Pancreas (tissue), 10 donors: Measurements from ENCODE around the gene ATF4. TPM values are rescaled to one million over a fixed set of nuclear protein-coding genes. Genes with fewer than 3 reads are reported as not detected.

Experiments used
- ATAC-seq, 4 donors: fragments of 200-7000 bp; cut with Tn5 transposase; one replicate each; pipeline versions ENCODE4 v1.8.0 to v1.9.1; 2020; ENCODE audit warnings: mild to moderate bottlenecking in 4 of 4, moderate library complexity in 4 of 4
- DNase-seq, 6 donors: peaks; one replicate each; pipeline ENCODE4 v3.0.0-alpha.2; 2020
- FAIRE-seq: peaks from 2 replicates; lab custom pipeline; 2012; peaks lifted over from hg19 to GRCh38; lab: Jason Lieb, UNC
- H3K27ac ChIP-seq, 4 donors: fragments of 200-600 bp; sonication (generic); 1 replicate in 3 of 4; 2 replicates in 1 of 4; pipeline versions ENCODE4 v1.5.0 to v1.8.0; 2020
- H3K27me3 ChIP-seq, 4 donors: fragments of 200-600 bp; one replicate each; pipeline ENCODE4 v1.8.0; 2021
- H3K36me3 ChIP-seq, 3 donors: fragments of 200-600 bp; sonication (generic) in 1 of 3; one replicate each; pipeline versions ENCODE4 v1.5.0 to v1.8.0; 2020 to 2021
- H3K4me1 ChIP-seq, 3 donors: fragments of 200-600 bp; one replicate each; pipeline ENCODE4 v1.8.0; 2021
- H3K4me3 ChIP-seq, 4 donors: fragments of 200-600 bp; sonication (generic) in 2 of 4; one replicate each; pipeline versions ENCODE4 v1.5.0 to v1.8.0; 2020 to 2021
- H3K9me3 ChIP-seq, 4 donors: fragments of 200-600 bp; one replicate each; pipeline ENCODE4 v1.8.0; 2021
- CTCF ChIP-seq, 4 donors: fragments of 200-600 bp; sonication (generic) in 3 of 4; IDR thresholded peaks; one replicate each; pipeline versions ENCODE4 v1.5.0 to v1.8.0; 2021; ENCODE audit warnings: antibody characterized with exemption in 4 of 4
- WGBS, 2 donors: extraction: QIAGEN DNeasy Blood & Tissue Kit; methylation state at CpG; one replicate each; pipeline ENCODE4 v1.1.7; 2013; 5-methylcytosine and 5-hydroxymethylcytosine counted together
- intact Hi-C, 3 donors: fragments of 100-400 bp; cut with DNase I; formaldehyde crosslinking; loops; one replicate each; pipeline versions ENCODE4 v1.11.1 to v1.14.2; 2022
- polyA plus RNA-seq, 2 donors: library from polyadenylated mRNA; stranded (reverse); fragments of 200-250 nt; gene quantifications; one replicate each; pipeline ENCODE4 v1.2.3, GENCODE V29; 2013
- total RNA-seq, 6 donors: library from RNA; stranded (reverse); fragmentation: NEBNext Ultra II Directional in 4 of 6; extraction: Animal tissue kit (Norgen Biotek cat#: 25700) in 4 of 6; gene quantifications; one replicate each; pipeline versions ENCODE4 v1.2.1 to v1.2.4, GENCODE V29; 2021 to 2023
- donor health status: healthy with polysubstance abuse.
- donor health status: DM: no; HTN: no; CAD: no; lungs with moderate emphysema.
- donor health status: DM: no; HTN: no; CAD: no.
- donor health status: control.
- donor health status: control.
- donor health status: Bipolar disorder and iron deficiency.
- donor health status: DM: yes; HTN: yes; CAD: no.
- donor health status: DM: no; HTN: no; CAD: no.
- donor health status: DM: no; HTN: no; CAD: no.
- donor health status: DM: yes; HTN: yes; CAD: no.

Gene ATF4
- total and polyA plus RNA-seq, 8 donors: 155 to 472 (median 258) TPM

GRCh38 chr22:39473851-39474250, 46.5 kb upstream of the ATF4 start:
- 68 to 81% methylated on average over 5 of the region's 5 CpGs for WGBS, 2 donors
- DNase-seq (no peak), FAIRE-seq (no peak), ATAC-seq (peak in 2 of 4 donors; percentile 1 to 2)
- TF ChIP-seq CTCF (IDR thresholded peaks at IDR 0.05): no peak
- Histone ChIP-seq H3K9me3 (no peaks in the 10 kb centered on the region), H3K27ac (peak overlapping the region in 1 of 4 donors; percentile 30), H3K4me3 (peak overlapping the region in 1 of 4 donors; percentile 34), H3K27me3 (no peaks in the 10 kb centered on the region), H3K4me1 (peaks cover 6 to 21% (median 11%) of the 10 kb centered on the region in 3 donors), H3K36me3 (no peaks in the 10 kb centered on the region)
- intact Hi-C loops: no loop called here

DNA sequence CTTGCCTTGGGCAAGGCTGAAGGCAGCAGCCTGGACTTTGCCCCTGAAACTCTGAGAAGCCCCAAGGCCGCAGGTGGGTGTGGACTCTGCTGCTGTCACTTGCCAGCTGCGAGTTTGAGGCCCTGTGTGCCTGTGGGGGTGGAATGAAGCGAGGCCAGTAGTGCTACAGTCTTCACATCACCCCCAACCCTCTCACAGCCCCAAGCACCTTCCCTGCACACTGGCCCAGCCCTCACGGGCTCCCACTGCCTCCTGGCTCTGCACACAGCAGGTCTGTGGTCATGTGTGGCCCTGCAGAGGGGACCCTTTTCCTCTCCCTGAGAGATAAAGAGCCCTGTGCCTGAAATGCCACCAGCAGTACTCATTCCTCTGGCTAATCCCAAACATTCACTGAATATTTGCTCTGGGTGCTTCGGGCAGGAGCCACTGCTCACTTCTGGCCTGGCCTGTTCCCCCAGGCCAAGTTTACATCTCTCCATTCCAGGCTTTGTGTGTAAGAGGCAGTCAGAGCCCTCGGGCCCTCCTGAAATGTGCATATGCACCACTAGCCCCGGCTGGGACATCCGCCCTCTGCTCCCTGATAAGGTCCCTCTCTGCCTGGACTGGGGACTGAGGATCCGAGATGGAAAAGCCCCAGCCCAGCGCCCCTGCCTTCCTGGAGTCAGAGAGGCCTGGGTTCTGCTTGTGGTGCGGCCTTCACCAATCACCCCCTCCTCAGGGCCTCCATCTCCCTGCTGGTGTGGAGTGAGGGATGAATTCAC, 45.8 kb upstream of the ATF4 start:
- peak in 2 of 6 donors; percentile 41 to 56 for DNase-seq
- peaks cover 6 to 21% (median 11%) of the 10 kb centered on the region in 3 donors for H3K4me1 ChIP-seq

DNA sequence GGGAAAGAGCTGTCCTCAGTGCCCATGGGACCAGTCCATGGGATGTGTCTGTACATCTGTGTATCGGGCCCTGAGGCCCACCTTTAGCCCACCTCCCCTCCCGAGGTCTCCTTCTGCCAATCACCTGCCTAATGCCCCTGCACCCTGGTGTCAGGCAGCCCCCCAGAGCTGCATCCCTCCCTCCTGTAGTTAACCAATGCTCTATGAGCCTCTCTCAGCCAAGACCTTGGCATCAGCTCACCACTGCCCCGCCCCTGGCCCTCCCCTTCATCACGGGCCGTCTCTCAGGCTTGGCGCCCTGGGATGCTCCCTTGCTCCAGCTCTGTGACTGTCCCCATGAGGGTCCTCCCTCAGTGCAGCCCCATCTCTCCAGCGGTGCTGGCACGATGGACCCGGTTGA, 45.0 kb upstream of the ATF4 start:
- peaks cover 6 to 21% (median 11%) of the 10 kb centered on the region in 3 donors for H3K4me1 ChIP-seq
- ATAC-seq (no peak), FAIRE-seq (no peak), DNase-seq (no peak)
- H3K27me3 ChIP-seq: no peaks in the 10 kb centered on the region
- no peak for TF ChIP-seq CTCF (IDR thresholded peaks at IDR 0.05)
- no peaks in the 10 kb centered on the region for H3K9me3 ChIP-seq
- no peak overlapping the region for H3K27ac ChIP-seq
- 66 to 70% methylated on average over 9 of the region's 9 CpGs for WGBS, 2 donors
- H3K4me3 ChIP-seq: no peak overlapping the region
- intact Hi-C loops: no loop called here
- H3K36me3 ChIP-seq: no peaks in the 10 kb centered on the region

More for the DNA sequence above, 45.8 kb upstream of the ATF4 start:
- no peaks in the 10 kb centered on the region for H3K27me3 ChIP-seq
- H3K27ac ChIP-seq: peak overlapping the region in 1 of 4 donors; percentile 30
- H3K9me3 ChIP-seq: no peaks in the 10 kb centered on the region
- ATAC-seq: peak in 3 of 4 donors; percentile 41 to 73 (median 50)
- H3K4me3 ChIP-seq: peak overlapping the region in 1 of 4 donors; percentile 34
- 39 to 42% methylated on average over 11 of the region's 11 CpGs for WGBS, 2 donors
- TF ChIP-seq CTCF (IDR thresholded peaks at IDR 0.05): no peak
- intact Hi-C loops: no loop called here
- H3K36me3 ChIP-seq: no peaks in the 10 kb centered on the region
- no peak for FAIRE-seq

- no peaks in the 10 kb centered on the region for H3K36me3 ChIP-seq
- H3K27me3 ChIP-seq: no peaks in the 10 kb centered on the region
- 71 to 80% methylated on average over 3 of the region's 3 CpGs for WGBS, 2 donors
- no peak for TF ChIP-seq CTCF (IDR thresholded peaks at IDR 0.05)
- intact Hi-C loops: no loop called here
- H3K4me1 ChIP-seq: peaks cover 6 to 21% (median 11%) of the 10 kb centered on the region in 3 donors
- no peak overlapping the region for H3K4me3 ChIP-seq
- no peak overlapping the region for H3K27ac ChIP-seq
- no peak for FAIRE-seq
- no peak for DNase-seq
- no peak for ATAC-seq
- H3K9me3 ChIP-seq: no peaks in the 10 kb centered on the region
These were observed 44.5 kb upstream of the ATF4 start for GRCh38 chr22:39475902-39476301.

GRCh38 chr22:39476664-39477063, 43.7 kb upstream of the ATF4 start:
- Histone ChIP-seq H3K27me3 (no peaks in the 10 kb centered on the region), H3K4me3 (no peak overlapping the region), H3K9me3 (no peaks in the 10 kb centered on the region), H3K27ac (no peak overlapping the region), H3K4me1 (peaks cover 6 to 15% (median 11%) of the 10 kb centered on the region in 3 donors), H3K36me3 (no peaks in the 10 kb centered on the region)
- no peak for TF ChIP-seq CTCF (IDR thresholded peaks at IDR 0.05)
- FAIRE-seq (no peak), ATAC-seq (no peak), DNase-seq (no peak)
- 78 to 85% methylated on average over 13 of the region's 13 CpGs for WGBS, 2 donors
- intact Hi-C loops: no loop called here
